ENCODE results near the gene CFAP61. TPM values are rescaled to one million over a fixed set of nuclear protein-coding genes. Genes with fewer than 3 reads are reported as not detected.

CFAP61 gene
- polyA plus RNA-seq, 1 of the 3 experiments (the other 2 are of a cell fraction) = 0.26 TPM

DNA sequence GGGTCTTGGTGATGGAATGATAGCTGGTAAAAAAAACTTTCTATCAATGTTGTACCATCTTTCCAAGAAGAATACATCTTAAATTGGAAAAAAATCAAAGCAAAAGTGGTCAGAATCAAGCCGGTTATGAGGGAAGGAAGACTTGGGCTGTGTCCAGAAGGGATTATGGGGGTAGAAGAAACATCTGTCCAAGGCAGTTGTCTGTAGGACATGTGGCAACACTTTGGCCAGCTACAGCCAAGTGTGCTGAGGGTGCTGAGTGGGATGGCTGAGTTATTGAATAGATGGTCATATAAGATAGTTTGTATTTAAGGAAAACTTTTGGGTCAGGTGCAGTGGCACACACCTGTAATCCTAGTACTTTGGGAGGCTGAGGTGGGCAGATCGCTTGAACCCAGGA, 354.0 kb downstream of the CFAP61 start (continued):
- TF ChIP-seq, protein P1, sequence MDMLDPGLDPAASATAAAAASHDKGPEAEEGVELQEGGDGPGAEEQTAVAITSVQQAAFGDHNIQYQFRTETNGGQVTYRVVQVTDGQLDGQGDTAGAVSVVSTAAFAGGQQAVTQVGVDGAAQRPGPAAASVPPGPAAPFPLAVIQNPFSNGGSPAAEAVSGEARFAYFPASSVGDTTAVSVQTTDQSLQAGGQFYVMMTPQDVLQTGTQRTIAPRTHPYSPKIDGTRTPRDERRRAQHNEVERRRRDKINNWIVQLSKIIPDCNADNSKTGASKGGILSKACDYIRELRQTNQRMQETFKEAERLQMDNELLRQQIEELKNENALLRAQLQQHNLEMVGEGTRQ (IDR thresholded peaks at IDR 0.05; ENCODE audit: borderline replicate concordance, low read depth, low read length) = no peak

DNA sequence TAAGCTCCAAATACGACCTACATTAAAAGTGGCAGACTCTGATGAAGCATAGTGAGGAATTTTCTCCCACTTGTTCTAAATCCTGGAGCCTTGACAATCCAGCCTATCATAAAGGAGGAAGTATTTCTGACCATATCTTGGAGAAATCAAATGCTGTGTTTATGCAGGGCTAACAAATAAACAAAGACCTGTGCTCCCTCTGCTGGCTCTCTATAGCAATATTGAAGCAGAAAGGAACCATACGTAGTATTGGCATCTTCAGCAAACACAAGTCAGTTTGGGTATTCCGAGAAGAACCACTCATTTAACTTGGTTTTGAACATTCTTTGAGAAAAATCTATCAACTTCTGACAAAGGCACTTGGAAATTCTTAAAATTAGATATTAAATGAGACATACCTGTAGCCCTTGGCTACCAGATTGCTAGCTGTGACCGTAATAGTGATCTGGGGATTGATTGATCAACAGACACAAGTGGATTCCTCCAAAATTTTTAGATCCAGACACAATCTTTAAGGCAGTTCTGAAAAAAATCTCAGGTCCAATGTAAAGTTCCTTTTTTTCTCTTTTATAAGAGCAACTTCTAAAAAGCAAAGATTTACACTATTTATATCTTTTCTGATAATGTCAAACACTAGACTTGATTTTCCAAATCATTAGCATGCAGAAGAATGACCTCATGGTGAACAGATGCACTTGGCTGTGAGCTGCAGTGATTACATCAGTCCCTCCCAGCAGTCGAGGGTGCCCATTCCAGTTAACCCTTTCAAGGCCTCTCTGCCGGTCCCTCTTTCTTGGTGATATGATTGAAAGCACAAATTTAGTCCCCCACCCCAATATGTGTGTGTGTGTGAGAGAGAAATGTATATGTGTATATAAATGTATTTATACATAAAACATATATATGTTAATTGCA, 355.8 kb downstream of the CFAP61 start:
- Histone ChIP-seq H3K9me2 (no peaks in the 10 kb centered on the region), H3K4me3 (ENCODE audit: low read depth in 2 of 2, low read length in 1 of 2) (no peak overlapping the region), H4K20me1 (ENCODE audit: insufficient read depth) (no peaks in the 10 kb centered on the region), H3K27me3 (ENCODE audit: insufficient read depth) (no peaks in the 10 kb centered on the region), H3K79me2 (ENCODE audit: insufficient read depth) (no peaks in the 10 kb centered on the region), H3F3A (replicated peaks; ENCODE audit: insufficient read depth) (no peaks in the 10 kb centered on the region), H2AFZ (ENCODE audit: low read depth) (no peak overlapping the region), H3K9me3 (no peaks in the 10 kb centered on the region), H3K36me3 (replicated peaks in 1 of 2; ENCODE audit: control insufficient read depth in 1 of 2, insufficient read depth in 2 of 2, low read length in 1 of 2) (no peaks in the 10 kb centered on the region), H3K27ac (ENCODE audit: low read depth in 2 of 2, low read length in 1 of 2) (no peak overlapping the region), H3K9ac (no peak overlapping the region), H3K4me1 (ENCODE audit: control insufficient read depth in 1 of 2, insufficient read depth in 2 of 2, low read depth in 1 of 2, low read length in 1 of 2) (peaks cover 0 to 18% of the 10 kb centered on the region in 2 experiments; a peak in 3 of 4 replicates), H3K4me2 (no peak overlapping the region)
- DNase-seq = peak; percentile 76
- CTCF ChIA-PET = interaction anchor here (0.7 to 3.7 kb wide), 7 partner anchors 20 to 324 kb away, joined by 3 to 9 read pairs (median 3); no protein-coding TSS in a partner anchor
- POLR2A ChIA-PET = no interaction called here
- TF ChIP-seq, protein P2, sequence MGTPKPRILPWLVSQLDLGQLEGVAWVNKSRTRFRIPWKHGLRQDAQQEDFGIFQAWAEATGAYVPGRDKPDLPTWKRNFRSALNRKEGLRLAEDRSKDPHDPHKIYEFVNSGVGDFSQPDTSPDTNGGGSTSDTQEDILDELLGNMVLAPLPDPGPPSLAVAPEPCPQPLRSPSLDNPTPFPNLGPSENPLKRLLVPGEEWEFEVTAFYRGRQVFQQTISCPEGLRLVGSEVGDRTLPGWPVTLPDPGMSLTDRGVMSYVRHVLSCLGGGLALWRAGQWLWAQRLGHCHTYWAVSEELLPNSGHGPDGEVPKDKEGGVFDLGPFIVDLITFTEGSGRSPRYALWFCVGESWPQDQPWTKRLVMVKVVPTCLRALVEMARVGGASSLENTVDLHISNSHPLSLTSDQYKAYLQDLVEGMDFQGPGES (IDR thresholded peaks at IDR 0.05; ENCODE audit: low read depth, low read length) = no peak
- TF ChIP-seq EP300 (IDR thresholded peaks at IDR 0.05; ENCODE audit: borderline replicate concordance in 1 of 2, low read depth in 1 of 2, low read length in 1 of 2) (0 out of 4 replicates have a peak, but pooled peaks of 1 of the 2 experiments have one; percentile 28), MXI1 (IDR thresholded peaks at IDR 0.05; ENCODE audit: low read depth, low read length) (peak; percentile 31; the same call in 1 of the 2 replicates), RAD21 (IDR thresholded peaks at IDR 0.05; ENCODE audit: low read length) (peak; percentile 44; the same call in 1 of the 2 replicates)
- 65% methylated on average over 6 of the region's 6 CpGs for WGBS (ENCODE audit: low lambda C conversion rate)

DNA sequence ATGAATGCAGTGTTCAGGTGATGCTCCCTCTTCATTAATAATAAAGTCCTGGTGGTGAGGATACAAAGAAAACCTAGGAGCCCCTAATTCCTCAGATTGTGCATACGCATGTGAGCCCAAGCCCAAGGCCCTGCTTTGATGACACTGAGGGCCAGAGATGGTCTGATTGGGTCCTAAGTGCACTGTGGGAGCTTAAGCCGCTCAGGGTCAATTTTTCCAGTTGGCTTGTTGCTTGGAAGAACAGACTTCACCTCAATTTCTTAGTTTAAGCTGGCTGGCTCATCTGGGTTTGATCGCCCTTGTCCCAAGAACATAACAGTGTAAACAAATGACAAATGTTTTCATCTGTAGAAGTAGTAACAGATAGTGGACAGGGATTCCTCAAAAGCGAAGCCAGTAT, 357.0 kb downstream of the CFAP61 start:
- Histone ChIP-seq H3F3A (replicated peaks; ENCODE audit: insufficient read depth) (no peaks in the 10 kb centered on the region), H3K4me1 (ENCODE audit: control insufficient read depth in 1 of 2, insufficient read depth in 2 of 2, low read depth in 1 of 2, low read length in 1 of 2) (peaks cover 0 to 22% of the 10 kb centered on the region in 2 experiments; a peak in 3 of 4 replicates), H3K36me3 (replicated peaks in 1 of 2; ENCODE audit: control insufficient read depth in 1 of 2, insufficient read depth in 2 of 2, low read length in 1 of 2) (no peaks in the 10 kb centered on the region), H3K9me2 (no peaks in the 10 kb centered on the region), H2AFZ (ENCODE audit: low read depth) (no peak overlapping the region), H3K79me2 (ENCODE audit: insufficient read depth) (no peaks in the 10 kb centered on the region), H3K4me3 (ENCODE audit: low read depth in 2 of 2, low read length in 1 of 2) (no peak overlapping the region), H4K20me1 (ENCODE audit: insufficient read depth) (no peaks in the 10 kb centered on the region), H3K27me3 (ENCODE audit: insufficient read depth) (no peaks in the 10 kb centered on the region), H3K27ac (ENCODE audit: low read depth in 2 of 2, low read length in 1 of 2) (no peak overlapping the region), H3K4me2 (no peak overlapping the region), H3K9ac (no peak overlapping the region), H3K9me3 (no peaks in the 10 kb centered on the region)
- ChIA-PET CTCF (interaction anchor here (3.7 kb wide), 1 partner anchor 326 kb away, joined by 9 read pairs; no protein-coding TSS in a partner anchor), POLR2A (no interaction called here)
- TF ChIP-seq GABPA (IDR thresholded peaks at IDR 0.05; ENCODE audit: low read depth) = no peak
- TF ChIP-seq SMC3 (IDR thresholded peaks at IDR 0.05; ENCODE audit: low read depth, low read length) = no peak
- TF ChIP-seq RCOR1 (IDR thresholded peaks at IDR 0.05; ENCODE audit: low read length) = no peak
- TF ChIP-seq RAD21 (IDR thresholded peaks at IDR 0.05; ENCODE audit: low read length) = no peak
- no peak for TF ChIP-seq MXI1 (IDR thresholded peaks at IDR 0.05; ENCODE audit: low read depth, low read length)
- no peak for TF ChIP-seq TEAD4 (IDR thresholded peaks at IDR 0.05; ENCODE audit: borderline replicate concordance, insufficient read depth)
- TF ChIP-seq, protein P3, sequence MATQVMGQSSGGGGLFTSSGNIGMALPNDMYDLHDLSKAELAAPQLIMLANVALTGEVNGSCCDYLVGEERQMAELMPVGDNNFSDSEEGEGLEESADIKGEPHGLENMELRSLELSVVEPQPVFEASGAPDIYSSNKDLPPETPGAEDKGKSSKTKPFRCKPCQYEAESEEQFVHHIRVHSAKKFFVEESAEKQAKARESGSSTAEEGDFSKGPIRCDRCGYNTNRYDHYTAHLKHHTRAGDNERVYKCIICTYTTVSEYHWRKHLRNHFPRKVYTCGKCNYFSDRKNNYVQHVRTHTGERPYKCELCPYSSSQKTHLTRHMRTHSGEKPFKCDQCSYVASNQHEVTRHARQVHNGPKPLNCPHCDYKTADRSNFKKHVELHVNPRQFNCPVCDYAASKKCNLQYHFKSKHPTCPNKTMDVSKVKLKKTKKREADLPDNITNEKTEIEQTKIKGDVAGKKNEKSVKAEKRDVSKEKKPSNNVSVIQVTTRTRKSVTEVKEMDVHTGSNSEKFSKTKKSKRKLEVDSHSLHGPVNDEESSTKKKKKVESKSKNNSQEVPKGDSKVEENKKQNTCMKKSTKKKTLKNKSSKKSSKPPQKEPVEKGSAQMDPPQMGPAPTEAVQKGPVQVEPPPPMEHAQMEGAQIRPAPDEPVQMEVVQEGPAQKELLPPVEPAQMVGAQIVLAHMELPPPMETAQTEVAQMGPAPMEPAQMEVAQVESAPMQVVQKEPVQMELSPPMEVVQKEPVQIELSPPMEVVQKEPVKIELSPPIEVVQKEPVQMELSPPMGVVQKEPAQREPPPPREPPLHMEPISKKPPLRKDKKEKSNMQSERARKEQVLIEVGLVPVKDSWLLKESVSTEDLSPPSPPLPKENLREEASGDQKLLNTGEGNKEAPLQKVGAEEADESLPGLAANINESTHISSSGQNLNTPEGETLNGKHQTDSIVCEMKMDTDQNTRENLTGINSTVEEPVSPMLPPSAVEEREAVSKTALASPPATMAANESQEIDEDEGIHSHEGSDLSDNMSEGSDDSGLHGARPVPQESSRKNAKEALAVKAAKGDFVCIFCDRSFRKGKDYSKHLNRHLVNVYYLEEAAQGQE (IDR thresholded peaks at IDR 0.05; ENCODE audit: low read depth, low read length) = no peak
- TF ChIP-seq FOSL2 (IDR thresholded peaks at IDR 0.05; ENCODE audit: borderline replicate concordance, low read depth) = no peak
- TF ChIP-seq, protein P4, sequence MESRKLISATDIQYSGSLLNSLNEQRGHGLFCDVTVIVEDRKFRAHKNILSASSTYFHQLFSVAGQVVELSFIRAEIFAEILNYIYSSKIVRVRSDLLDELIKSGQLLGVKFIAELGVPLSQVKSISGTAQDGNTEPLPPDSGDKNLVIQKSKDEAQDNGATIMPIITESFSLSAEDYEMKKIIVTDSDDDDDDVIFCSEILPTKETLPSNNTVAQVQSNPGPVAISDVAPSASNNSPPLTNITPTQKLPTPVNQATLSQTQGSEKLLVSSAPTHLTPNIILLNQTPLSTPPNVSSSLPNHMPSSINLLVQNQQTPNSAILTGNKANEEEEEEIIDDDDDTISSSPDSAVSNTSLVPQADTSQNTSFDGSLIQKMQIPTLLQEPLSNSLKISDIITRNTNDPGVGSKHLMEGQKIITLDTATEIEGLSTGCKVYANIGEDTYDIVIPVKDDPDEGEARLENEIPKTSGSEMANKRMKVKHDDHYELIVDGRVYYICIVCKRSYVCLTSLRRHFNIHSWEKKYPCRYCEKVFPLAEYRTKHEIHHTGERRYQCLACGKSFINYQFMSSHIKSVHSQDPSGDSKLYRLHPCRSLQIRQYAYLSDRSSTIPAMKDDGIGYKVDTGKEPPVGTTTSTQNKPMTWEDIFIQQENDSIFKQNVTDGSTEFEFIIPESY (IDR thresholded peaks at IDR 0.05; ENCODE audit: borderline replicate concordance, low read depth) = no peak
- no peak for TF ChIP-seq CHD2 (IDR thresholded peaks at IDR 0.05; ENCODE audit: low read length, partially characterized antibody)
- TF ChIP-seq YY1 (IDR thresholded peaks at IDR 0.05; ENCODE audit: low read depth) = no peak
- no peak for TF ChIP-seq TCF12 (IDR thresholded peaks at IDR 0.05)
- WGBS (ENCODE audit: low lambda C conversion rate) = 88% methylated on average over 4 of the region's 4 CpGs
- DNase-seq = no peak
